Measurements from ENCODE around the gene TTLL11.

Gene TTLL11

DNA sequence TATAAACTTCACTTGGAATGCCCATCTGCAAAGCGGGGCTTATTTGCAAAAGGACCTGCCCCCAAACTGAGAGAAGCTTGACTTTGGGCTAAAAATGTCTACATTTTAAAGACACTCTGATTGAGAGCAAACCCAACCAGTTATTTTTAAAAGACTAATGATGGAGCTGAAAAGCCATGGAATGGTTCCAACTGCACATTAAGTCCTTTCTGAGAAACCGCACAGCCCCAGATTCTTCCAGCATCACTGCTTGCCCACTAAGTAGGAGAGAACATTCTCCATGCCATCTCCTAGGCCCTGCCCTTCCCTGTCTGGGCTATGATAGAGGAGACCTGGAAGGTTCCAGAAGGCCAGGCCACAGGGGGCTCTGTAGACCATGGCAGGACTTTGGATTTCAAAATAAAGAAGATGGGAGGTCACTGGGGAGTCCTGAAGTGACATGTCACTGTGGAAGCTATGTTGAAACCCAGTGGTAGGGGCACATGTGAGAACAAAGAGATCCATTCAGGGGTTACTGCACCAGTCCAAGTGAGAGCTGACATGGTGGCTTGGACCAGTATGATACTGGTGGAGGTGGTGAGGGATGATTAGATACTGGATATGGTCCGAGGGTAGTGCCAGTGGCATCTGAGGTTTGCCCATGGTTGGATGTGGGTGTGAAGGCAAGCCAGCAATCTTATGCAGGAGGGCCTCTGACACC lies 262.5 kb downstream of the TTLL11 start:
- H4K8ac ChIP-seq (ENCODE audit: low read depth, low read length), result no peak overlapping the region
- DNase-seq (ENCODE audit: low spot score), result no peak
- no peak overlapping the region for H2BK15ac ChIP-seq (ENCODE audit: low read length)
- H2BK120ac ChIP-seq (ENCODE audit: low read depth, low read length), result no peak overlapping the region
- H2AK5ac ChIP-seq (ENCODE audit: low read depth, low read length), result no peak overlapping the region
- no peak overlapping the region for H2BK5ac ChIP-seq (ENCODE audit: low read length)
- H3K27me3 ChIP-seq (ENCODE audit: control insufficient read depth in 3 of 3, insufficient read depth in 3 of 3, low read depth in 1 of 3, low read length in 3 of 3), result peaks cover 0 to 30% (median 0%) of the 10 kb centered on the region in 3 experiments
- no peak overlapping the region for H3K23ac ChIP-seq (ENCODE audit: low read depth, low read length, poor library complexity)
- no peak overlapping the region for H2BK12ac ChIP-seq (ENCODE audit: low read length)
- WGBS, 2 donors (ENCODE audit: extremely low coverage in 2 of 2, insufficient read length in 2 of 2, insufficient replicate concordance in 1 of 2), result no CpG with 5 or more reads among the region's 3 CpGs
- peaks cover 0 to 3% of the 10 kb centered on the region in 2 donors for H3K4me1 ChIP-seq (ENCODE audit: control insufficient read depth in 2 of 2, insufficient read depth in 1 of 2, low read depth in 1 of 2, low read length in 2 of 2)
- no peaks in the 10 kb centered on the region for H3K36me3 ChIP-seq (replicated peaks in 1 of 2; ENCODE audit: control insufficient read depth in 2 of 2, insufficient read depth in 2 of 2, low read length in 2 of 2)
- H3K14ac ChIP-seq (ENCODE audit: low read length), result no peak overlapping the region
- no peak overlapping the region for H3K9ac ChIP-seq (ENCODE audit: low read depth, low read length, poor library complexity)
- H3K9me3 ChIP-seq (replicated peaks in 1 of 2; ENCODE audit: control insufficient read depth in 2 of 2, insufficient read depth in 1 of 2, low read depth in 1 of 2, low read length in 2 of 2), result no peaks in the 10 kb centered on the region
- no peak overlapping the region for H3K27ac ChIP-seq (replicated peaks; ENCODE audit: low read length)
- H4K91ac ChIP-seq (ENCODE audit: low read depth, low read length, poor library complexity), result no peak overlapping the region
- H3K18ac ChIP-seq (ENCODE audit: low read length), result no peak overlapping the region
- H3K4me3 ChIP-seq (ENCODE audit: low read length in 2 of 2), result no peak overlapping the region
- no peak overlapping the region for H3K4me2 ChIP-seq (ENCODE audit: insufficient read depth, low read length, poor library complexity, severe bottlenecking)
- no peak overlapping the region for H3K4ac ChIP-seq (ENCODE audit: low read length)
- no peaks in the 10 kb centered on the region for H3K79me1 ChIP-seq (ENCODE audit: low read depth, low read length)
- no peak overlapping the region for H2AFZ ChIP-seq (ENCODE audit: low read length)

DNA sequence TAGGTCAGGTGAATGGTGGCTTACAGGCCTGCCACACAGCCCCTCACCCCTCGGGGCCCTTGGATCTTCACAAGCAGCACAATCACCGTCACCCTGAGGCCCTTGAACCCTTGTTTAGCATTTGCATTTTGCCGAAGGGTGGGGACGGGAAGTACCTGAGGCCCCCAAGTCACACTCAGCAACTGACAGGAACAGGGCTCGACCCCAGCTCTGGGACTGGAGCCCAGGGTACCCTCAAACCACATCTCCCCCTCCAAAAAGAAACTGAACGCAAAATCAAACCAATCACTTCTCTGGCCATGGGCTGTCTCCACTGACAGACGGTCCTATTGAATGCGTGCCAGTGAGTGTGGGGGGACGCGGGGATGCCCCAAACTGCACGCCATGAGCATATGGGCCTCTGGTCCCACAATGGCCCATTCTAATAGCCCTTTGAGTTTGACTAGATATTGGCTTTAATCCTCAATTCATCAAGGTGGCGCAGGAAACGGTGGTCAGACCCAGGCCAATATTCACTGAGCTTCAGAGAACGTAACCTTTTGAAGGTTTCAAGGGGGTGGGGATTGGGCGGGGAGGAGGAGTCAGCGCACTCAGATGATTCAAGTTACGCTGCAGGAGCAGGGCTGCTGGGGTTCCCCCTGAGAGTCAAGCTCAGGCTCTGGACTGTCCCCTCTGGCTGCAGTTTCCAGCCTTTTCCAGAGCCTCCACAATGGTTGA lies 265.7 kb downstream of the TTLL11 start:
- H3K4me3 ChIP-seq (ENCODE audit: low read length in 2 of 2), result no peak overlapping the region
- H3K36me3 ChIP-seq (replicated peaks in 1 of 2; ENCODE audit: control insufficient read depth in 2 of 2, insufficient read depth in 2 of 2, low read length in 2 of 2), result no peaks in the 10 kb centered on the region
- H2BK120ac ChIP-seq (ENCODE audit: low read depth, low read length), result no peak overlapping the region
- no peak overlapping the region for H2BK15ac ChIP-seq (ENCODE audit: low read length)
- DNase-seq (ENCODE audit: low spot score), result no peak
- H3K18ac ChIP-seq (ENCODE audit: low read length), result peak overlapping the region; percentile 32
- H3K14ac ChIP-seq (ENCODE audit: low read length), result no peak overlapping the region
- peaks cover 0 to 3% of the 10 kb centered on the region in 2 donors for H3K4me1 ChIP-seq (ENCODE audit: control insufficient read depth in 2 of 2, insufficient read depth in 1 of 2, low read depth in 1 of 2, low read length in 2 of 2)
- no peaks in the 10 kb centered on the region for H3K9me3 ChIP-seq (replicated peaks in 1 of 2; ENCODE audit: control insufficient read depth in 2 of 2, insufficient read depth in 1 of 2, low read depth in 1 of 2, low read length in 2 of 2)
- H3K4me2 ChIP-seq (ENCODE audit: insufficient read depth, low read length, poor library complexity, severe bottlenecking), result no peak overlapping the region
- H3K27me3 ChIP-seq (ENCODE audit: control insufficient read depth in 3 of 3, insufficient read depth in 3 of 3, low read depth in 1 of 3, low read length in 3 of 3), result peaks cover 0 to 16% (median 0%) of the 10 kb centered on the region in 3 experiments
- no CpG with 5 or more reads among the region's 17 CpGs for WGBS, 2 donors (ENCODE audit: extremely low coverage in 2 of 2, insufficient read length in 2 of 2, insufficient replicate concordance in 1 of 2)
- no peak overlapping the region for H3K4ac ChIP-seq (ENCODE audit: low read length)
- H2BK5ac ChIP-seq (ENCODE audit: low read length), result no peak overlapping the region
- no peak overlapping the region for H2BK12ac ChIP-seq (ENCODE audit: low read length)
- H4K8ac ChIP-seq (ENCODE audit: low read depth, low read length), result no peak overlapping the region
- no peak overlapping the region for H3K27ac ChIP-seq (replicated peaks; ENCODE audit: low read length)
- H2AK5ac ChIP-seq (ENCODE audit: low read depth, low read length), result peak overlapping the region; percentile 44
- H3K23ac ChIP-seq (ENCODE audit: low read depth, low read length, poor library complexity), result no peak overlapping the region
- H2AFZ ChIP-seq (ENCODE audit: low read length), result no peak overlapping the region
- no peak overlapping the region for H4K91ac ChIP-seq (ENCODE audit: low read depth, low read length, poor library complexity)
- no peak overlapping the region for H3K9ac ChIP-seq (ENCODE audit: low read depth, low read length, poor library complexity)
- no peaks in the 10 kb centered on the region for H3K79me1 ChIP-seq (ENCODE audit: low read depth, low read length)

- Histone ChIP-seq H3K18ac (ENCODE audit: low read length) (peak overlapping the region; percentile 5), H3K9ac (ENCODE audit: low read depth, low read length, poor library complexity) (no peak overlapping the region), H2BK5ac (ENCODE audit: low read length) (no peak overlapping the region), H2BK12ac (ENCODE audit: low read length) (no peak overlapping the region), H3K14ac (ENCODE audit: low read length) (no peak overlapping the region), H3K36me3 (replicated peaks in 1 of 2; ENCODE audit: control insufficient read depth in 2 of 2, insufficient read depth in 2 of 2, low read length in 2 of 2) (no peaks in the 10 kb centered on the region), H2AK5ac (ENCODE audit: low read depth, low read length) (no peak overlapping the region), H3K4me1 (ENCODE audit: control insufficient read depth in 2 of 2, insufficient read depth in 1 of 2, low read depth in 1 of 2, low read length in 2 of 2) (peaks cover 0 to 3% of the 10 kb centered on the region in 2 donors), H4K91ac (ENCODE audit: low read depth, low read length, poor library complexity) (no peak overlapping the region), H4K8ac (ENCODE audit: low read depth, low read length) (no peak overlapping the region), H3K4ac (ENCODE audit: low read length) (no peak overlapping the region), H3K27ac (replicated peaks; ENCODE audit: low read length) (no peak overlapping the region), H2BK120ac (ENCODE audit: low read depth, low read length) (no peak overlapping the region), H3K4me2 (ENCODE audit: insufficient read depth, low read length, poor library complexity, severe bottlenecking) (no peak overlapping the region), H2AFZ (ENCODE audit: low read length) (no peak overlapping the region), H3K4me3 (ENCODE audit: low read length in 2 of 2) (no peak overlapping the region), H3K23ac (ENCODE audit: low read depth, low read length, poor library complexity) (no peak overlapping the region), H2BK15ac (ENCODE audit: low read length) (no peak overlapping the region), H3K9me3 (replicated peaks in 1 of 2; ENCODE audit: control insufficient read depth in 2 of 2, insufficient read depth in 1 of 2, low read depth in 1 of 2, low read length in 2 of 2) (no peaks in the 10 kb centered on the region), H3K79me1 (ENCODE audit: low read depth, low read length) (no peaks in the 10 kb centered on the region), H3K27me3 (ENCODE audit: control insufficient read depth in 3 of 3, insufficient read depth in 3 of 3, low read depth in 1 of 3, low read length in 3 of 3) (peaks cover 0 to 16% (median 0%) of the 10 kb centered on the region in 3 experiments)
- DNase-seq (ENCODE audit: low spot score), result no peak
- no CpG with 5 or more reads among the region's 7 CpGs for WGBS, 2 donors (ENCODE audit: extremely low coverage in 2 of 2, insufficient read length in 2 of 2, insufficient replicate concordance in 1 of 2)
These were observed 266.4 kb downstream of the TTLL11 start for GRCh38 chr9:121826711-121827110.

DNA sequence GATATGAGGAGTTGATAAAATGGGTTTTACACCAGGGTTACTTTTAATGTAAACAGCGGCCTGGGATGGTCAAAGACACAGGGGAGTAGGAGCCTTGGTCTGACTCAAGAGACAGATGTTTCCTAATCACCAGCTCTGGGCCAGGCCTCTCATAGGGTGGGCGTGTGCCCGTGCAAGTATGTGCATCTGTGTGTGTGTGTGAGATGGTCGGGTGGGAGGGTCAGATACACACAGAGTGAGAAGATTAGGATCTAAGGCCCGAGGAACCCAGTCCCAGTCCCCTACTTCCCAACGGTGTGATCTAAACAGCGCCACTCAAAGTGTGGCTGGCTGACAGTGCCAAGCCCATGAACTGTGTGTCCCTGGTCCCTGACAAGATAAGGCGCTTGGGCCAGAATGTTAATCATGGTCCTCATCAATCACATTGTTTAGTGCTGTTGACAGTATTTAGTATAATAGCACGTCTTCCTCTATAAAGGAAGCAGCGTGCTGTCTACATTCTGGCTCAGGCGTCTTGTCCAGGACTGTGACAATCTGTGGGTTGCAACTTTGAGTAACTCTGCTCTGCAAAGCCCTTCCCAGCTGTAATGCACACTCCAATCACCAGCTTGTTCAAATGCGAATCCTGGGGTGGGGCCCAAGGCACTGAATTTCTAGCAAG lies 267.9 kb downstream of the TTLL11 start:
- H3K4ac ChIP-seq (ENCODE audit: low read length), result no peak overlapping the region
- H3K36me3 ChIP-seq (replicated peaks in 1 of 2; ENCODE audit: control insufficient read depth in 2 of 2, insufficient read depth in 2 of 2, low read length in 2 of 2), result no peaks in the 10 kb centered on the region
- H3K79me1 ChIP-seq (ENCODE audit: low read depth, low read length), result no peaks in the 10 kb centered on the region
- H4K91ac ChIP-seq (ENCODE audit: low read depth, low read length, poor library complexity), result no peak overlapping the region
- H3K9ac ChIP-seq (ENCODE audit: low read depth, low read length, poor library complexity), result no peak overlapping the region
- H3K9me3 ChIP-seq (replicated peaks in 1 of 2; ENCODE audit: control insufficient read depth in 2 of 2, insufficient read depth in 1 of 2, low read depth in 1 of 2, low read length in 2 of 2), result no peaks in the 10 kb centered on the region
- peaks cover 0 to 15% (median 0%) of the 10 kb centered on the region in 3 experiments for H3K27me3 ChIP-seq (ENCODE audit: control insufficient read depth in 3 of 3, insufficient read depth in 3 of 3, low read depth in 1 of 3, low read length in 3 of 3)
- no peak overlapping the region for H2BK12ac ChIP-seq (ENCODE audit: low read length)
- no peak overlapping the region for H3K4me2 ChIP-seq (ENCODE audit: insufficient read depth, low read length, poor library complexity, severe bottlenecking)
- H4K8ac ChIP-seq (ENCODE audit: low read depth, low read length), result no peak overlapping the region
- H2AK5ac ChIP-seq (ENCODE audit: low read depth, low read length), result no peak overlapping the region
- no peak overlapping the region for H3K27ac ChIP-seq (replicated peaks; ENCODE audit: low read length)
- H2BK5ac ChIP-seq (ENCODE audit: low read length), result no peak overlapping the region
- no peak overlapping the region for H3K14ac ChIP-seq (ENCODE audit: low read length)
- no peak overlapping the region for H2BK120ac ChIP-seq (ENCODE audit: low read depth, low read length)
- no peak overlapping the region for H3K18ac ChIP-seq (ENCODE audit: low read length)
- no peak overlapping the region for H2BK15ac ChIP-seq (ENCODE audit: low read length)
- H2AFZ ChIP-seq (ENCODE audit: low read length), result no peak overlapping the region
- H3K4me3 ChIP-seq (ENCODE audit: low read length in 2 of 2), result no peak overlapping the region
- no peak overlapping the region for H3K23ac ChIP-seq (ENCODE audit: low read depth, low read length, poor library complexity)
- no CpG with 5 or more reads among the region's 12 CpGs for WGBS, 2 donors (ENCODE audit: extremely low coverage in 2 of 2, insufficient read length in 2 of 2, insufficient replicate concordance in 1 of 2)
- H3K4me1 ChIP-seq (ENCODE audit: control insufficient read depth in 2 of 2, insufficient read depth in 1 of 2, low read depth in 1 of 2, low read length in 2 of 2), result peaks cover 4 to 8% of the 10 kb centered on the region in 2 donors
- DNase-seq (ENCODE audit: low spot score), result no peak
